Measurements from ENCODE around the gene TSPAN9.

DNA sequence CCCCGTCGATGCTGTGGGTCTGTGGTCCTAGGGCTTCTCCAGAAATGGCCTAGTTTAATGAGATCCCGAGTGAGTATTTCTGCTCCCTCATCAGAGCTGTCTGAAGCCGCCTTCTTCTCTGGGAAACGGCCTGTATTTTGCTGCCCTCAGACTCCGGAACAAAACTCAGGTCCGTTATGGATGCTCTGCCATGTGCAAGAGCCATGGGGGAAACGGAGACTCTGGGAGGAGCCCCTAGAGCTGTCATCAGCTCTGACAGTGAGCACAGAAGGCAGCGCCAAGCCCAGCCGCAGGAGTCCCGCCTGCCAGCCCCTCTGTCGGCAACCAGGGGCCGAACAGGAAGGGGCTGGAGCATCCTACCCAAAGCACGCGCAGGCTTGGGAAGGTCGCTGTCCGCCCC is 221.4 kb downstream of the TSPAN9 start:
- TF ChIP-seq, protein P1, sequence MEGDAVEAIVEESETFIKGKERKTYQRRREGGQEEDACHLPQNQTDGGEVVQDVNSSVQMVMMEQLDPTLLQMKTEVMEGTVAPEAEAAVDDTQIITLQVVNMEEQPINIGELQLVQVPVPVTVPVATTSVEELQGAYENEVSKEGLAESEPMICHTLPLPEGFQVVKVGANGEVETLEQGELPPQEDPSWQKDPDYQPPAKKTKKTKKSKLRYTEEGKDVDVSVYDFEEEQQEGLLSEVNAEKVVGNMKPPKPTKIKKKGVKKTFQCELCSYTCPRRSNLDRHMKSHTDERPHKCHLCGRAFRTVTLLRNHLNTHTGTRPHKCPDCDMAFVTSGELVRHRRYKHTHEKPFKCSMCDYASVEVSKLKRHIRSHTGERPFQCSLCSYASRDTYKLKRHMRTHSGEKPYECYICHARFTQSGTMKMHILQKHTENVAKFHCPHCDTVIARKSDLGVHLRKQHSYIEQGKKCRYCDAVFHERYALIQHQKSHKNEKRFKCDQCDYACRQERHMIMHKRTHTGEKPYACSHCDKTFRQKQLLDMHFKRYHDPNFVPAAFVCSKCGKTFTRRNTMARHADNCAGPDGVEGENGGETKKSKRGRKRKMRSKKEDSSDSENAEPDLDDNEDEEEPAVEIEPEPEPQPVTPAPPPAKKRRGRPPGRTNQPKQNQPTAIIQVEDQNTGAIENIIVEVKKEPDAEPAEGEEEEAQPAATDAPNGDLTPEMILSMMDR (IDR thresholded peaks at IDR 0.05; ENCODE audit: insufficient read depth, low read length), result no peak
- TF ChIP-seq GABPA (IDR thresholded peaks at IDR 0.05; ENCODE audit: low read depth) (no peak), POLR2AphosphoS5 (IDR thresholded peaks at IDR 0.05; ENCODE audit: low read depth) (no peak), SPI1 (IDR thresholded peaks at IDR 0.05; ENCODE audit: borderline replicate concordance, low read depth) (no peak)
- TF ChIP-seq, protein P2, sequence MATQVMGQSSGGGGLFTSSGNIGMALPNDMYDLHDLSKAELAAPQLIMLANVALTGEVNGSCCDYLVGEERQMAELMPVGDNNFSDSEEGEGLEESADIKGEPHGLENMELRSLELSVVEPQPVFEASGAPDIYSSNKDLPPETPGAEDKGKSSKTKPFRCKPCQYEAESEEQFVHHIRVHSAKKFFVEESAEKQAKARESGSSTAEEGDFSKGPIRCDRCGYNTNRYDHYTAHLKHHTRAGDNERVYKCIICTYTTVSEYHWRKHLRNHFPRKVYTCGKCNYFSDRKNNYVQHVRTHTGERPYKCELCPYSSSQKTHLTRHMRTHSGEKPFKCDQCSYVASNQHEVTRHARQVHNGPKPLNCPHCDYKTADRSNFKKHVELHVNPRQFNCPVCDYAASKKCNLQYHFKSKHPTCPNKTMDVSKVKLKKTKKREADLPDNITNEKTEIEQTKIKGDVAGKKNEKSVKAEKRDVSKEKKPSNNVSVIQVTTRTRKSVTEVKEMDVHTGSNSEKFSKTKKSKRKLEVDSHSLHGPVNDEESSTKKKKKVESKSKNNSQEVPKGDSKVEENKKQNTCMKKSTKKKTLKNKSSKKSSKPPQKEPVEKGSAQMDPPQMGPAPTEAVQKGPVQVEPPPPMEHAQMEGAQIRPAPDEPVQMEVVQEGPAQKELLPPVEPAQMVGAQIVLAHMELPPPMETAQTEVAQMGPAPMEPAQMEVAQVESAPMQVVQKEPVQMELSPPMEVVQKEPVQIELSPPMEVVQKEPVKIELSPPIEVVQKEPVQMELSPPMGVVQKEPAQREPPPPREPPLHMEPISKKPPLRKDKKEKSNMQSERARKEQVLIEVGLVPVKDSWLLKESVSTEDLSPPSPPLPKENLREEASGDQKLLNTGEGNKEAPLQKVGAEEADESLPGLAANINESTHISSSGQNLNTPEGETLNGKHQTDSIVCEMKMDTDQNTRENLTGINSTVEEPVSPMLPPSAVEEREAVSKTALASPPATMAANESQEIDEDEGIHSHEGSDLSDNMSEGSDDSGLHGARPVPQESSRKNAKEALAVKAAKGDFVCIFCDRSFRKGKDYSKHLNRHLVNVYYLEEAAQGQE (IDR thresholded peaks at IDR 0.05; ENCODE audit: insufficient replicate concordance, low read depth), result no peak
